Skeletal muscle tissue (tissue), 4 donors: ENCODE results near the gene FADS3. TPM values are rescaled to one million over a fixed set of nuclear protein-coding genes. Genes with fewer than 3 reads are reported as not detected.

Experiments
- H3K27ac ChIP-seq: one replicate; pipeline ENCODE4 v1.7.0; 2013; ENCODE audit warnings: mild to moderate bottlenecking, low read depth, low read length, inconsistent platforms
- H3K27me3 ChIP-seq, 3 donors: one replicate each; pipeline ENCODE4 v1.7.0; 2013; ENCODE audit warnings: low read length in 3 of 3; ENCODE audit not compliant: control insufficient read depth in 3 of 3, insufficient read depth in 3 of 3
- H3K36me3 ChIP-seq, 3 donors: one replicate each; pipeline ENCODE4 v1.7.0; 2013; ENCODE audit warnings: low read length in 3 of 3; ENCODE audit not compliant: control insufficient read depth in 3 of 3, insufficient read depth in 3 of 3
- H3K4me1 ChIP-seq, 3 donors: one replicate each; pipeline ENCODE4 v1.7.0; 2013; ENCODE audit warnings: low read length in 3 of 3, mild to moderate bottlenecking in 3 of 3; ENCODE audit not compliant: control insufficient read depth in 3 of 3, insufficient read depth in 3 of 3
- H3K4me3 ChIP-seq, 3 donors: one replicate each; pipeline ENCODE4 v1.7.0; 2013; ENCODE audit warnings: low read length in 3 of 3
- H3K9ac ChIP-seq, 3 donors: one replicate each; pipeline ENCODE4 v1.7.0; 2013; ENCODE audit warnings: low read length in 3 of 3, mild to moderate bottlenecking in 3 of 3, moderate library complexity in 2 of 3, low read depth in 1 of 3
- H3K9me3 ChIP-seq, 3 donors: one replicate each; pipeline ENCODE4 v1.7.0; 2013; ENCODE audit warnings: low read length in 3 of 3; ENCODE audit not compliant: control insufficient read depth in 3 of 3
- total RNA-seq: library from RNA; depleted of rRNA; stranded (reverse); fragments of >200 nt; gene quantifications from one replicate; pipeline ENCODE4 v1.2.3, GENCODE V29; 2014
- donor health status: Osteomylitis.

FADS3 gene
- total RNA-seq, 1 donor from 2014 or later, result 43.3 TPM

DNA sequence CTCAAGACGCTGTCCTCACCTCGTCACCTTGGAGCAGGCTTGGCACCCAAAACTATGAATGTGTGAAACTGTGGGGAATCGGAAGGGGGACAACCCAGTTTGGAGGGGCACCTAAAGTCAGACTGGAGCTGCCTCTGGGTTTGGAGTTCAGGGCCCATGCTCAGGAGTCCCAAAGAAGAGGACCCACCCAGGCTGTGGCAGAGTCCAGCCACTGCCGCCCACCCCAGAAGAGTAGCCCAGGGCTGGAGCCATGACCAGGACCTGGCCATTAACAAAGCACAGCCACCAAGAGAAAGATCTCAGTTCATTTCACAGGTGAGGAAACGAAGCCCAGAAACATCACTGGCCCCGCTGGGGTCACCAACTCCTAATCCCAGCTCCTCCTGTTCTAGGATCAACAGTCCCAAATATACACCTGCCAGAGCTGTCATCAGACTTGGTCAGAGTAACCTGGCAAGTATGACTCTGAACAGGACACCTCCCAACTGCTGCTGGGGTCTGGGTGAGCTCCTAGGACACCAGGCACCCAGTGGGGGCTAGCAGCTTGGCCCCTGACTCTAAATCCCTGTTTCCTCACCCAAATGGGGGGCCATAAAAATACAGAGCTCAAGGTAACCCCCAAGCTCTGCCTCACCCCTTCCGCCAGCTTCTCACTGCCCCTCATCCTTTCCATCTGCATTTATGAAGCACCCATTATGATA is 23.3 kb upstream of the FADS3 start:
- Histone ChIP-seq H3K4me3 (peak overlapping the region in 1 of 3 donors; percentile 54), H3K27ac (no peak overlapping the region), H3K9ac (no peak overlapping the region), H3K27me3 (peaks cover 11 to 21% (median 20%) of the 10 kb centered on the region in 3 donors), H3K36me3 (no peaks in the 10 kb centered on the region), H3K9me3 (no peaks in the 10 kb centered on the region), H3K4me1 (peaks cover 42 to 45% (median 44%) of the 10 kb centered on the region in 3 donors)

DNA sequence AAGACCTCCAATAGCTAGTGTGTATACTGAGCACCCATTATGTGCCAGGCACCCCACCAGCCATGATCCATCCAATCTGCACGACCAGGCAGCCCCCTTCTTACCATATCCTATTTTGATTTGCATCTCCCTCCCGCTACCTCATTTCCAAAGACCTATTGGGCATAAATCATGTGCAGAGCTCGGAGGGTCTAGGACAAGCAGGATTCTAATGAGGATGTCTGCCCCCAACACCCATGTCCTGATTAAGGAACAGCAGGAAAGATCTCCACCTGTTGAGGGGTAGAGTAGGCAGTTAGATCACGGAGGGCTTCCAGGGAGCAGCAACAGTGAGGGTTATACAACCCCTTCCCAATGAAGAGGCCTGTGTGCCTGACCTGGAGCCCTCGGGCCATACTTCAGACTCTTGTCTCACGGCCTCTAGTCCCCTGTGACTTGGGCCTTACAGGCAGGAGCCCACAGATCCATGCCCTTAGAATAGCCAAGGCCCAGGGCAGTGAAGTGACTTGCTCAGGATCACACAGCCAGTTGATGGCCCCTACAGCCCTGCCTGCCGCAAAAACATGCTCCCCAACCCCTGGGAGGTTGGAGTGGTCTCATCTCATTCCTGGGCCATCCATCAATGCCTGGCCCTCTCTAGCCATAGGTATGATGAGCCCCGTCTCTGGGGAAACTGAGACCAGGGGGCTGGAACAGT is 22.5 kb upstream of the FADS3 start:
- H3K36me3 ChIP-seq, result no peaks in the 10 kb centered on the region
- no peak overlapping the region for H3K4me3 ChIP-seq
- H3K9ac ChIP-seq, result no peak overlapping the region
- peaks cover 40 to 41% (median 40%) of the 10 kb centered on the region in 3 donors for H3K4me1 ChIP-seq
- H3K9me3 ChIP-seq, result no peaks in the 10 kb centered on the region
- H3K27ac ChIP-seq, result no peak overlapping the region
- H3K27me3 ChIP-seq, result peaks cover 8 to 13% (median 12%) of the 10 kb centered on the region in 3 donors

DNA sequence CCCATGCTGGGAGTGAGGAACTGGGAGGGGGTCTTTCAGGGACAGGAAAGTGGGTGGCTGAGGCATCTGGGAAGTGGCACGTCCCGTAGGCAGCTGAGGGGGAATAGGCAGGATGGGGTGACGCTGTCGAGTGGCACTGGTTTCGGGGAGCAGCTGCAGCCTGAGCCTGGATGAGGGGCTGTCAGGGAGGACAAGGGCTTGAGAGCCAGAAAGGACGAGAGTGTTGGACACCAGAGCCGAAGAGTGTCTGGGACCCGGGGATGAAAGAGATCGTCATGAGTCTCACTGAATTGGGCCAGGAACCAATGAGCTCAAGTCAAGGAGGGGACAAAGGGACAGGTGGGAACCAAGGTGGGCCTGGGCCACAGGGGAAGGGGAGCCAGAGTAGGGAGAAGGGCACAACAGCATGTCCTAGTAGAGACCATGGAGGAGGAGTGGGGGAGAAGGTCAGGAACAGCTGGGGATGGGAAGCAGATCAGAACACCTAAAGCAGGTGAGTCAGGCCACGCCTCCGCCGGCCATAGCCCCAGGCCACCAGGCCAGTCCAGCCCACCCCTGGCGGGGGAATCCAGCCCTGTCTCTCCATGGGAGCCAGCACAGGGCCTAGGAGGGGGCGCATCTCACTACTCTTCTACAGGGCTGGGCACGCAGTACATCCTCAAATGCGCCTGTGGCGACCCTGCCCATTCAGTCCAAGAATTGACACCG is 21.8 kb upstream of the FADS3 start:
- H3K4me3 ChIP-seq, result no peak overlapping the region
- H3K9ac ChIP-seq, result peak overlapping the region in 1 of 3 donors; percentile 8
- H3K4me1 ChIP-seq, result peaks cover 38 to 41% (median 39%) of the 10 kb centered on the region in 3 donors
- H3K27me3 ChIP-seq, result peaks cover 1 to 7% (median 6%) of the 10 kb centered on the region in 3 donors
- H3K36me3 ChIP-seq, result no peaks in the 10 kb centered on the region
- H3K27ac ChIP-seq, result no peak overlapping the region
- no peaks in the 10 kb centered on the region for H3K9me3 ChIP-seq

DNA sequence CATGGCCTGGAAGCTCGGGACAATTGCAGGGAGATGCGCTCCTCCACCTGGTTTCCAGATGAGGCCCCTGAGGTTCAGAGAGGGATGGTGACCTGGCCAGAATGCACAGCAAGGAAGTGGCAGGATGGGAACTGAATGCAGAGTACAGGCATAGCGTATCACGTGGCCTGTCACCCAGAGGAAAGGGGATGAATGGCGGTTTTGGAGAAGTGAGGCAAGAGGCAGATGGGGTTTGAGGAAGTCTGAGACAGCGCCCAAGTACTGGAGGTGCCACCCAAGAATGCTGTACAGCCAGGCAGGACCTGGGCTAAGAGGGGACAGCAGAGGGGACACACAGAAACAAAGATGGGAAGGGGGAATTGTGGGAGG is 21.2 kb upstream of the FADS3 start:
- no peak overlapping the region for H3K4me3 ChIP-seq
- H3K27ac ChIP-seq, result no peak overlapping the region
- no peaks in the 10 kb centered on the region for H3K9me3 ChIP-seq
- H3K36me3 ChIP-seq, result no peaks in the 10 kb centered on the region
- H3K9ac ChIP-seq, result no peak overlapping the region
- H3K27me3 ChIP-seq, result peaks cover 0 to under 1% (median 0%) of the 10 kb centered on the region in 3 donors
- H3K4me1 ChIP-seq, result peaks cover 32 to 37% (median 35%) of the 10 kb centered on the region in 3 donors

DNA sequence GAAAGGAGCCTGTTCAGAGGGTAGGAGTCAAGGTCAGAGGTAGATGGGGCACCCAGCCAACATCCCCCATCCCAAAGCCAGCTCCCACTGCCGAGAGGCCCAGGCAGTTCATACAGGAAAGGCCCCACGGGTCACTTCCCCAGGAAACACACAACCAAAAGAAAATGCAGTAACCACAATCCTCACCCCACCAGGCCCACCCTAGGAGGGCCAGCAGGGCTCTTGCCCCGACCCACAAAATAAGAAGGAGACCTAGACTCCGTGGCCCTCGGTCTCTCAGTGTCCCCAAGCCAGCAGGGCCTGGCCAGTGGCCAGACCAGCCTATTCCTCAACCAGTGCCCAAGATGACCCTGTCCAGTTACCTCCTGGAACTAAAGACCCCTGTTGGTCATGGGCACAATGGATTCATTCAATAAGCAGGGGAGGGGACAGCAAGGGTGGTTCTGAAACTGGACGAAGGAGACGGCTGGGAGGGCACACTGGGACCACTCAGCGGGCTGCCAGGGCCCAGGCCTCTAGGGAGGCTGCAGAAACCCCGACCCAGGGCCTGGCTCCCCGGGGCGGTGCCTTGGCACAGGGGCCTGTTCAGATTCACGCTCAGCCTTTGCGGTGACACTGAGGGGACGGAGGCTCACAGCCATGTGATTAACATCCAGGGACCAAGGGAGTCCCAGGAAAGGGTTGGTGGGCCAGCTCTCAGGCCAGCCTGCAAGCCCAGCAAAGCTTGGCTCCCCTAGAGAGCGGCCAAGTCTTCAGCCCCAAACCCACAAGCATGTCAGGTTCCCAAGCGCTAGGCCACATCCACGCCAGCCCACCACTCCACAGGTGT is 20.6 kb upstream of the FADS3 start:
- Histone ChIP-seq H3K9ac (peak overlapping the region in 1 of 3 donors; percentile 43), H3K4me1 (peaks cover 32 to 37% (median 34%) of the 10 kb centered on the region in 3 donors), H3K9me3 (no peaks in the 10 kb centered on the region), H3K27ac (no peak overlapping the region), H3K36me3 (no peaks in the 10 kb centered on the region), H3K27me3 (no peaks in the 10 kb centered on the region), H3K4me3 (no peak overlapping the region)

DNA sequence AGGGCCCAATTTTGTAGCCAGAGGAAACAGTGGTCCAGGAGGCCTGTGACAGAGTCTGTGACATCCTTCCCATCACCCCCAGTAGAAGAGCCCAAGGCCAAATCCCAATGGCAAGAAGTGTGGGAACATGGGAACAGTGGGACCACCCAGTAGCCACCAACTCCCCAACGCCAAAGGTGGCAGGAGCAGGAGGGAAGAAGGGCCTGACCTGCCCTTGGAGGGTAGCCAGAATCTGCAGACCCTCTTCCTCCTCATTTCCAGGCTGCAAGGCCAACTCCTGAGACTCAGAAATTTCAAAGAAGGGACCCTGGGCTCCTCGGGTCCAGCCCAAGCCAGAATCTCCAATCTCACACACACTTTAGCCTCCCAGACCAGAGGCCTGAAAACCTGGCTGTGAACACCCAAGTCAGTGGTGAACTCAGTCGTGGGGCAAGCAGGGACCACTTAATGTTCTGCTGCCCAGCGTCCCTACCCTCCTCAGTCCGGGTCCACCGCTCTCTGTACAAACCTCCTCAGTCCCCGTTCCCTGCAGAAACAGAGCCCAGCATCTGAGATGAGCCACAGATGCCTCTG is 19.9 kb upstream of the FADS3 start:
- H3K4me1 ChIP-seq, result peaks cover 32 to 37% (median 34%) of the 10 kb centered on the region in 3 donors
- no peak overlapping the region for H3K4me3 ChIP-seq
- H3K27ac ChIP-seq, result no peak overlapping the region
- H3K27me3 ChIP-seq, result no peaks in the 10 kb centered on the region
- peaks cover 2 to 6% (median 5%) of the 10 kb centered on the region in 3 donors for H3K36me3 ChIP-seq
- no peaks in the 10 kb centered on the region for H3K9me3 ChIP-seq
- peak overlapping the region in 1 of 3 donors; percentile 43 for H3K9ac ChIP-seq

DNA sequence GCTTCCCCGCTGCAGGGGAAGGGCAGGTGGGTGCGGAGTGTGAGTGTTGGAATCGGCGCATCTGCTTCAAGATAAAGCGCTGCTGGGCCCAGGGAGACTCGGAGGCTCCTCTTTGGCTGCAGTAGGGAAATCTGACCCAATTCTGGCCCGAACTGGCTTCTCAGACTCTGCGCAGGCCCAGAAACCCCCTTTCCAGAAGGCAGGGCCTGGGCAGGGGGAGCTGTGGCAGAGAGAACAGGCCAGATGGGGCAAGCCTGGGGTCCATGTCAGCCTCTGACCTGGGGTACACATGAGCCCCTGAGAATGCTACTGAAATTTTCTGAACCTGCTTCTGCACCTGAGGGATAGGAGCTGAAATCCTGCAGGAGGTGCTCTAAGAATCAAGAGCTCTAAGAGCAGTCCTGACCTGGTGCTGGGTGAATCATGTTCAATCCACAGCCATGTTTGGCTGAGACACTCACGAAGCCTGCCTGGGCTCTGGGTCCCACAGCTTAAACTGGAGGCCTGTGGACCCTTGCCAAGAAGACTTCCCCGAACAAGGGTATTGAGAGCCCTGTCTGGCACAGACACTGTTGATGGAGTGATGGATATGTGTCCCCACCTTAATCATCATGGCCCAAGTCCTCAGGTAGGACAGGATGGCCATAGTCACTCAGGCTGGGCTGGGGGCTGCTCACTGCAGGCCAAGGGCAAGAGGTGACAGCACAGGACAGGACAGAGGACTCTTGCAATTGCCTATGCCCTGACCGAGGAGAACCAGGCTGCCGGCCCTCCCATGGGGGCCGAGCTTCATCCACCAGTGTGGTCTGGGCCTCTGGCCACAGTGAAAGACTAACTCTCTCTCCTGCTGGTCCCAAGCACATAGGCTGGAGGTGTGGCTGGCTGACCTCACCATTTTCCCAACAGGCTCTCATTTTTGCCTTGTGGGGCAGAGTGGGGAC is 19.1 kb upstream of the FADS3 start:
- Histone ChIP-seq H3K9me3 (no peaks in the 10 kb centered on the region), H3K27me3 (no peaks in the 10 kb centered on the region), H3K4me1 (peaks cover 32 to 37% (median 34%) of the 10 kb centered on the region in 3 donors), H3K36me3 (peaks cover 5 to 12% (median 7%) of the 10 kb centered on the region in 3 donors), H3K4me3 (no peak overlapping the region), H3K27ac (peak overlapping the region; percentile 1), H3K9ac (no peak overlapping the region)

DNA sequence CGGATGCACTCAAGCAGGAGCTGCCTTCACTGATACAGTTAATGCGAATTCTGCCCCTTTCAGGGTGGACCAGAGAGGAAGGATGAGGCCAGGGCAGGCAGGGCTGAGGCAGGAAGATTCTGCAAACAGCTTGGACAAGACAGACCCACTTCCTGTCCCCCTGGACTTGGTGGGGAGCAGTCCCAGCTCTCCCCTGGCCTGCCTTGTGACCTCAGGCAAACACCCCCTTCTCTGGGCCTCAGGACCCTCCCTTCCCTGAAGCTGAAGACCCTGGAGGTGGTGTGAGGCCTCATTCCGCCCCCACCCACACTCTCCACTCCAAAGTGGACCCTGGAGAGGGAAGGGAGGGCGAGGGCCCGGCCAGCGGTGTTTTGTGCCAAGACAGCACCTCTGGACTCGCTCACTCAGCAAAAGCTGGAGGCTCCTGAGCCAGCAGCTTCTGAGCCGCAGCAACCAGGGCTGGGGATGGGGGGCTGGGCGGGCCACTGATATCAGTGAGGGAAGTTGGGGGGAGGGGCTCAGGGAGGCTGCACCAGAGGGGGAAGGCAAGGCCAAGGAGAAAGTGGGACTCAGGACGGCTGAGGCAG is 17.5 kb upstream of the FADS3 start:
- H3K9me3 ChIP-seq, result no peaks in the 10 kb centered on the region
- peaks cover 7 to 18% (median 8%) of the 10 kb centered on the region in 3 donors for H3K36me3 ChIP-seq
- H3K4me1 ChIP-seq, result peaks cover 32 to 33% (median 32%) of the 10 kb centered on the region in 3 donors
- H3K27me3 ChIP-seq, result no peaks in the 10 kb centered on the region
- H3K4me3 ChIP-seq, result peak overlapping the region in 1 of 3 donors; percentile 4
- no peak overlapping the region for H3K27ac ChIP-seq
- H3K9ac ChIP-seq, result peak overlapping the region in 1 of 3 donors; percentile 16
